HK-2 (cell line): ENCODE results near the gene TTLL5.
A peak's percentile ranks its signal among the peaks of the same experiment; 100 is the strongest.
"Not testable (repeated sequence)": the region's sequence is repeated elsewhere in the genome, so short reads cannot be mapped to it uniquely, and the experiment has no call there.

Source experiments
- DNase-seq: peaks from one replicate; pipeline ENCODE4 v3.0.0-alpha.2; 2018; ENCODE audit not compliant: unreplicated experiment

Gene TTLL5

DNA sequence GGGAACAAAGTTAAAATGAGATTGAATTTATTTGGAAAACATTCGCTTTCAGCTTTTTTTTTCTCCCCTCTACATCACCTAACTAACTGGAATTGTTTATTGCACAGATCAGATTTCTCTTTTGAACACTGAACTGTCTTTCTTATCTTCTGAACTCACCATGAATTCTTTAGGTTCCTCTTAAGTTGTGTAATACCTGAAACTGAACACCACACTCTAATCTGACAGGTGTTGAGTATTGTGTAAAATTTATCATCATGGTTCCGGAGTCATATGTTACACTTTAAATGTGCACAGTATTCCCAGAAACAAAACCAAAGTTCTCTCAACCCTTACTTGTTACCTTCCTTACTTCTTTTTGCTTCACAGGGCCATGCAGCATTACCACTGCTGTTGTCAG lies 254.0 kb downstream of the TTLL5 start:
- no peak for DNase-seq

DNA sequence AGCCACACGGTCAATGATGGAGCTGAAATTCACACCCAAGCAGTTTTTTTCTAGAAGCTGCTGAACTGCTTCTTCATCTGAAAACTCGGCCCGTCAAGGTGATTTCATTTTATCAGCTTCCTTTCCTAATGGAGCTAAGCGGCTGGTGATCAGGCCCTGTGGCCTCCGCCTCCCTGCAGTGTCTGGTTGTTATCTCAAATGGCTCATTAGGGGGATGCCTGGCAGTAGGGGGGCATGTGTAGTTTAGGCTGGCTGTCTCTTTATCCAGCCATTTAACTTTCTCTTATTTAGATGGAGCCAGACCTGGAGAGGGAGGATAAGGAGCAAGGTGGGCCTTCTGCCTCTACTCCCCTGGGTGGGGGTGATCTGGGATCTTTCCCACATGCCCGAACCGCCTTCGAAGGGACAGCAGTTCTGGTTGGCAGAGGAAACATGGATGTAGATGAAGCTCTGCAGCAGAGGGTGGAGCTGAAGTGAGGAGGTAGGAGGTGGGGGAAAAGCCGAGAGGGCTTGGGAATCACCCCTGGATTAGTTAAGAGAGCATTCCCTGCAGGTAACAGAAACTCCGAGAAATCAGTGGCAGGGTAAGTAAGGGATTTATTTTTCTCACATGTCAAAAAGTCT lies 256.4 kb downstream of the TTLL5 start:
- DNase-seq, result no peak

DNA sequence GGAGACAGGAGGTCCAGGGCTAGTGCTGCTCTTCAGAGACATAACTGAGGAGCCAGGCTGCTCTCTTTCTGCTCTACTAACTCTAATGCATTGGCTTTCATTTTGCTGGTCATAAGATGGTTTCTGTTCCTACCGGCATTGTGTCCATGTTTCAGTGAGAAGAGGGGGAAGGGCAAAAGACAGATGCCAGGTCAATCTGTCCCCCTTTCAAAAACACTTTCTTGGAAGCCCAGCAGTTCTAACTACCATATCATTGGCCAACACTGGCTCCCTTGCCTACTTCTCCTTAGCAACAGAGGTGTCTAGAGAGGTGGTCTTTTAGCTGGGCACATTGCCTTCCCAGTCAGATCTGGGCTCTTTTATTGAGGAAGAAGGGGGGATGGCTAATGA lies 256.9 kb downstream of the TTLL5 start:
- DNase-seq, result no peak

DNA sequence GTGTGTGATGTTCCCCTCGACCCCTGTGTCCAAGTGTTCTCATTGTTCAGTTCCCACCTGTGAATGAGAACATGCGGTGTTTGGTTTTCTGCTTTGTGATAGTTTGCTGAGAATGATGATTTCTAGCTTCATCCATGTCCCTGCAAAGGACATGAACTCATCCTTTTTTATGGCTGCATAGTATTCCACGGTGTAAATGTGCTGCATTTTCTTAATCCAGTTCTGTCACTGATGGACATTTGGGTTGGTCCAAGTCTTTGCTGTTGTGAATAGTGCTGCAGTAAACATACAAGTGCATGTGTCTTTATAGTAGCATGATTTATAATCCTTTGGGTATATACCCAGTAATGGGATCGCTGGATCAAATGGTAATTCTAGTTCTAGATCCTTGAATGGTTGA lies 259.4 kb downstream of the TTLL5 start:
- DNase-seq, result not testable (repeated sequence)

DNA sequence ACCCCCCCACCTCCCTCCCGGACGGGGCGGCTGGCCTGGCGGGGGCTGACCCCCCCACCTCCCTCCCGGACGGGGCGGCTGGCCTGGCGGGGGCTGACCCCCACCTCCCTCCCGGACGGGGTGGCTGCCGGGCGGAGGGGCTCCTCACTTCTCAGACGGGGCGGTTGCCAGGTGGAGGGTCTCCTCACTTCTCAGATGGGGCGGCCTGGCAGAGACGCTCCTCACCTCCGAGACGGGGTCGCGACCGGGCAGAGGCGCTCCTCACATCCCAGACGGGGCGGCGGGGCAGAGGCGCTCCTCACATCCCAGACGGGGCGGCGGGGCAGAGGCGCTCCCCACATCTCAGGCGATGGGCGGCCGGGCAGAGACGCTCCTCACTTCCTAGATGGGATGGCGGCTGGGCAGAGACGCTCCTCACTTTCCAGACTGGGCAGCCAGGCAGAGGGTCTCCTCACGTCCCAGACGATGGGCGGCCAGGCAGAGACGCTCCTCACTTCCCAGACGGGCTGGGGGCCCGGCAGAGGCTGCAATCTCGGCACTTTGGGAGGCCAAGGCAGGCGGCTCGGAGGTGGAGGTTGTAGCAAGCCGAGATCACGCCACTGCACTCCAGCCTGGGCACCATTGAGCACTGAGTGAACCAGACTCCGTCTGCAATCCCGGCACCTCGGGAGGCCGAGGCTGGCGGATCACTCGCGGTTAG lies 264.2 kb downstream of the TTLL5 start:
- DNase-seq, result not testable (repeated sequence)

DNA sequence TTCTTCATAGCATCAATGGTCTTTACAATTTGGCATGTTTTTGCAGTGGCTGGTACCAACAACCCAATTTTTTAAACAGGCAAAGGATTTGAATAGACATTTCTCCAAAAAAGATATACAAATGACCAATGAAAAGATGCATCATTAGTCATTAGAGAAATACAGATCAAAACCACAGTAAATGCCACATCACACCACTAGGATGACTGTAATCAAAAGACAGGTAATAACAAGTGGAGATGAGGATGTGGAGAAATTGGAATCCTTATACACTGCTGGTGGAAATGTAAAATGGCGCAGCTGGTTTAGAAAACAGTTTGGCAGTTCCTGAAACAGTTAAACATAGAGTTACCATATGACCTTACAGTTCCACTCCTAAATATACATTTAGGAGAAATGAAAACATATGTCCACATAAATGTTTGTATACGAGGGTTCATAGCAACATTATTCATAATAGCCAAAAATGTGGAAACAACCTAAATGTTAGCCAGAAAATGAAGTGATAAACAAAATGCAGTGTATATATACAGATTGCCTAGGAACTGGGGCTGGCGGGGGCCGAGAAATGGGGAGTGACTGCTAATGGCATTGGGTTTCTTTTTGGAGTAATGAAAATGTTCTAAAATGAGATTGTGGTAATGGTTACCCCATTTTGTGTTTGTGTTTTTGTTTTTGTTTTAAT lies 265.5 kb downstream of the TTLL5 start:
- no peak for DNase-seq

DNA sequence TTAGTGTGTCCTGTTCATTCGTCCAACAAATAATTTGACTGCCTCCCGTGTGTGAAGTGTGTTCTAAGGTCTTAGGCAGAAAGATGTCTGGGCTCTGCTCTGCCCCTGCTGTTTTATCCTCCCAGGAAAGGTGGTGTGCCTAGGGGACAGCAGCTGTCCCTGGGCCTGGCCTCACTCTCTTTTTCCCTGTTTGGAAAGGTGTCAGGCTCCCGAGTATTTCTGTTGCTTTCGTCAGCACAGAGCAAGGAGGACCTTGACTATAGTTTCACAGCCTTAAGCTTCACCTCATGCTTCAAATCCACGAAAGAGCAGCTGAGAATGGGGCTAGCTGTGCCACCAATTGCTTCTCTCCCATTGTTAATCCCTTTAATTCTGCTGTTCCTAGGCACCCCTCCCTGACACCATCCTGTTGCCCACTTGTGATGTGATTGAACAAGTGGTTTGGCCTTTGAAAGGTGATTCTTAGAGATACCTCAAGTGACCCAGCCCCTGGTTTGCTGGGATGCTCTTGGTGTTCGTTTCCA lies 266.6 kb downstream of the TTLL5 start:
- DNase-seq, result no peak

DNA sequence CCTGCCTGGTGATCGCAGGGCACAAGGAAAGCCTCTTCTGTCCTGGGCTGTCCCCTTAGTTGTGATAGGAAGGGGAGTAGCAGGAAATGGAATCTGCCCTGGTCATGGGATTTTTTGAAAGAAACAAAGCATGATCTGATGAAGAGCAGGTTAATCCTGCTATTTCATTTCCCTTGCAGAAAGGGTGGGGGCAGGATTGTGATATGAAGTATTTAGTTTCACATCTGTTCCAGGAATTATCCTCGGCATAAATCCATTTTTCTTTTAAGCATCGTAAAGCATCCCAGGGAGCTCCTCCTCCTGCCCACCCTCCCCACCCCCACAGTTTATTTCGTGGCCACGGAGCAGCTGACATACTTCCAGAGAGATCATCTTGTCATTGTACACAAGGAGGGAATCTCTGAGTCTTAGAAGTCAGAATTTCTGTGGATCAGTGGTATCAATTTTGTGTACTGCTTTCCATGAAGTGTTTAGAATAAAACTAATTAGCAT lies 267.7 kb downstream of the TTLL5 start:
- DNase-seq, result no peak

DNA sequence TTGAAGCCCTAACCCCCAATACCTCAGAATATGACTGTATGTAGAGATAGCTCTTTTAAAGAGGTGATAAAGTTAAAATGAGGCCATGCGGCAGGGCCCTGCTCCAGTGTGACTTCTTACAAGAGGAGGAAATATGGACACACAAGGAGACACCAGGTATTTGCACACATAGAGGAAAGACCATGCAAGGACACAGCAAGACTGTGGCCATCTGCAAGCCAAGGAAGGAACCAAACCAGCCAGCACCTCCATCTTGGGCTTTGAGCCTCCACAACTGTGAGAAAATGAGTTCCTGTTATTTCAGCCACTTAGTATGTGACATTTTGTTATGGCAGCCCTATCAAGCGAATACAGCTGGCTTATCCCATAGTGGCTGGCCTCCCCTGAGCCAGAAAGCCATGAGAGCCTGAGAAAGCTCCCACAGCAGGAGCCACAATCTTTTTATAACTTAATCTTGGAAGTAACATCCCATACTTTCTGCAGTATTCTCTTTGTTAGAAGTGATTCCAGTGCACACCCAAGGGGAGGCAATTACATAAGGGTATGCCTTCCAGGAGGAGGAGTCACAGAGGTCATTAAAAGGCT lies 272.8 kb downstream of the TTLL5 start:
- DNase-seq, result no peak

DNA sequence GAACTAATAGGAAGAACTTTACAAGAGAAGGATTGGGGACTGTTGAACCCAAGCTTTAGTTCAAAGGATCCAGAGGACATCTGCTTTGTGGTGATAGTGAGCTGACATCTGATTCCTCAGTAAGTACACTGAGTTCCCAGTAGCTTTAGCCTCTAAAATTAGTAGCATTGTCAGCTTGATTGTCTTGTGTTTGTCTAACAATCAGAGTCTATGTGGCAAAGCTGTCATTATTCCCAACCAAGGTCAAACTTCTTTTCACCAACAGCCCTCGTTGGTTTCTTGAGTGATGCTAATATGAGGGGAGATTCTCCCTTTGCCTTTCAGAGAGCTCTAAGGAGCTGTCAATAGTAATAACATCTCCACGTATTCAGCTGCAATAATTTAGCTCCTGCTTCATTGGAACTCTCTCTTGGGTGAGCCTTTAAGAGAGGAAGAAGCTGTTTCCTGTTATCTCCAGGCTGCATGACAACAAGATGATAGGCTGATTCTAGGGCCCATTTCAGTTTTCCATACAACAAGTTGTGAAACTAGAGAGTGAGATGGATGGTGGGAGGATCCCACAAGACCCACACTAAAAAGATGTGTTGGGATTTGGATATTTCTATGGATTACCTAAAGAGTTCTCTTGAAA lies 274.1 kb downstream of the TTLL5 start:
- no peak for DNase-seq

DNA sequence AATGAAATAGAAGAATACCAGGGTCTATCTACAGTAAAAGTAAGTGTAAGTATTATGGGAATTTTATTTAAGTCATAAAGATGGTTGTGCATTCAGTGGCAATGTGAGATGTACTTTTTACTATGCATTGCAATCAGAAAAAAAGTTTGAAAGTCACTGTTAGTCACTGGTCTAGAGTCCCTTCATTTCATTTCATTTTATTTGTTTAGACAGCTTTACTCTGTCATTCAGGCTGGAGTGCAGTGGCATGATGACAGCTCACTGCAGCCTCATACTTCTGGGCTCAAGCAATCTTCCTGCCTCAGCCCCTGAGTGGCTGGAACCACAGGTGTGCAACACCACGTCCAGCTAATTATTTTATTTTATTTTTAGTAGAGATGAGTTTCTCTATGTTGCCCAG lies 278.2 kb downstream of the TTLL5 start:
- DNase-seq, result no peak

DNA sequence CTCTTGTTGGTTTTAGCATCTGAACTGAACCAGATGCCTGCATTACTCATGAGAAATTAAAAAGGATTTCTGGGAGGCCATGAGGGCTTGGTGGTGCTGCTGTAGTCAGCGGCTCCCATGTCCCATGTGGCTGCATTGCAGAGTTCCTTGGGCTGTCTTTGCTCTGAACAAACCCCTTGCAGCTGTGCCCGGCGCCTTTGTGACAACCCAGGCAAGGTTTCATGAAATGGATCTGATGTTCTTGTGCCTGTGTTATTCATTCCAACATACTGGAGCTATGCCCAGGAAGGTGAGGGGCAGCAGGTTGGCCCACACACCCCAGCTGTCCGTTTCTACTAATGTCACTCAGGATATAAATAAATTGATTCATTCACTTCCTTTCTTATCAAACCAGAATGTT lies 280.0 kb downstream of the TTLL5 start:
- no peak for DNase-seq

DNA sequence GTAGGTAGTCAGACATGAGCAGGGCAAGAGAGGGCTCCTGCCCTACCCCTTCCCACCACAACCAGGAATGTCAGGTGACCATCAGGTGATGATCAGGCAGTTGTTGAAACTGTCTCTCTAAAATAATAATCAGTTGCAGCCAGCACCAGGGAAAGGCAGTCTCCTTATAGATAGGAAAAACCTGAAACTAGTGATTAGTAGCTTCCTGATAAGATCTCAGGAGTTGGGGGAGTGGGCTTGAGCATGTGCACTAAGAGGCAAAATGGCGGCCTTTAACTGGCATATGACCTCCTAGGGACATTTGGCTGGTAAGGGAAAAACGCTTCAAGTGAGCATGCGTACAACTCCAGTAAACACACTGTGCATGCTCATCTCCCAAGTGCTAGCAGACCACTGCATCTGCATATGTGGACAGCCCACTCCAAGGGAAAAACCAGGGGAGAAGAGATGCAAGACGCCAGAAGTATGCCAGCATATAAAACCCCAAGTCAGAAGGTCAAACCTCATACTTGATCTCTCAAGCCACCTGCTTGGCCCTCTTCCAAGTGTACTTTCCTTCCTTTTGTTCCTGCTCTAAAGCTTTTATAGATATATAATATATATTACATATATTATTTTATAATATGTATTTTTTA lies 283.7 kb downstream of the TTLL5 start:
- no peak for DNase-seq

DNA sequence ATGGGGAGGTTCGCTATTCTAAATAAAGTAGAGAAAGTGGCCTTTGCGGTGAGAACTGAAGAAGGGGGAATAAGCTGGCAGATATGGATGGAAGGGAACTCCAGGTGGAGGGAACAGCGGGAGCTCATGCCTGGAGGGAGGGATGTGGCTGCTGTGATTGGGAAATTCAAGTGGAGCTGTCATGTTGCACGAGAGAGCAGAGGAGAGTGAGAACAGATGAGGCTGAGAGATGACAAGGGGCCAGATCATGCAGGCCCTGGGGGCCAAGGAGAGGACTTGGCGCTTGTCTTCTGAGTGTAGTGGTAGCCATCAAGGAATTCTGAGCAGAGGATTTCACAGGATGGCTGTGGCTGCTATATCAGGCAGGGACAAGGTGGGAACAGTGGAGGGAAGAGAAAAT lies 285.7 kb downstream of the TTLL5 start:
- no peak for DNase-seq

DNA sequence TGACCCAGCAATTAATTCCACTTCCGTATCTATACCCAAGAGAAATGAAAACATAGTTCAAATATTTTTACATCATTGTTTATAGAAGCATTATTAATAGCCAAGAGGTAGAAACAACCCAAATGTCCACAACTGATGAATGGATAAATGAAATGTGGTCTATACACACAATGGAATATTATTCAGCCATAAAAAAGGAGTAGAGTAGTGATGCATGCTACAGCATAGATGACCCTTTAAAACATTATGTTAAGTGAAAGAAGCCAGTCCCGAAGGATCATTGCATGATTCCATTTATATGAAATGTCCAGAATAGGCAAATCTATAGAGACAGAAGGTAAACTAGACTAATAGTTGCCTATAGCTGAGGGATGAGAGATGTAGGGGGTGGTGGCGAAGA lies 291.4 kb downstream of the TTLL5 start:
- DNase-seq, result no peak

DNA sequence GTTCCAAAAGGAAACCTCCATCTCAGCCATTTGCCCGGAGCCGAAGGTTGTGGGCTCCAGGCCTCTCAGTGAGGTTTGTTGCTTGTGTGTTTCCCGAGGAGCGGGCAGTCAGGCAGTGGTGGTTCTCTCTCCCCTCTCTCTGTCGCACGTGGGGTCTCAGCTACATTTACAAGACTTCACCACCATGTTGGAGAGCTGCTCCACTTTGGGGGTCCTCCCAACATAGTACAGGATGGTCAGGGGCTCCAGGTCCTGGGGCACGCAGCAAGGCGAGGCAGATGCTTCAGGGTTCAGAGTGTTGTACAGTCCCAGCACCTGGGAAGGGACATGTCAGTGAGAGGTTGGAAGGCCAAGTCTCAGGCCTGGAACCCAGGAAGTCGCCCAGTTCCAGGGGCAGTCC lies 298.0 kb downstream of the TTLL5 start:
- no peak for DNase-seq

DNA sequence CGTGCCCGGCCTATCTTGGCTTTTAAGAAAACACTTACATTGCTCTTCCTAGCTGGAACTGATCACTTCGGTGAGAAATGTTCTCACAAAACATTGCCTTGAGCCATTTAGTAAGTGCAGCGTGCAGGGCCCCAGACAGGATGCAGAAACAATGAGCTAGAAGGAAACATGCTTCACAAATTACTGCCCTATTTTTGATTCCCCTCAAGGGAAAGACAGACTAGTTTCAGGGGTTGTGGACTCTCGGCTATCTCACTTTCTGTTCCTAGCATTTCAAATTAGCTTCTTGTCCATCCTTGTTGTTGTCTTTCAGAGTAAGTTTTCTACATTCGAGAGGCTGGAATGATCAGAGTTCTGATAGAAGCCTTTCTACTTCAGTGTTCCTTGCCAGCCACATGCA lies 299.2 kb downstream of the TTLL5 start:
- no peak for DNase-seq

DNA sequence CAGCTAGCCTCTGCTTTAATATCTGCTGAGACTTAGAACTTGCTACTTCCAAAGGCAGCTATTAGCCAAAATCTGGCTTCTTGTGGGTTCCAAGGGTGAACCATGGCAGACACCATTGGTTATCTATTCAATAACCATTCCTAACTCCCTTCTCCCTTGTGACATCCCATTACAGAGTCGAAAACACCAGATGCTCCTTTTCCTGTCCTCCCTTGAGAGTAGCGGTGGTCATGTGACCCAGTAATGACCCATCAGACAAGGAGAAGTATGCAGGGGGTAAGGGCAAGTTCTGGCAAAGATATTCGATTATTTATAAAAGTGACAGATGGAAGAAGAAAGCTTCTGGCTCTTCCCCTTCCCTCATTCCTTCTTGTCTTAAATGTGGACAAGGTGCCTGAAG lies 300.6 kb downstream of the TTLL5 start:
- DNase-seq, result no peak

DNA sequence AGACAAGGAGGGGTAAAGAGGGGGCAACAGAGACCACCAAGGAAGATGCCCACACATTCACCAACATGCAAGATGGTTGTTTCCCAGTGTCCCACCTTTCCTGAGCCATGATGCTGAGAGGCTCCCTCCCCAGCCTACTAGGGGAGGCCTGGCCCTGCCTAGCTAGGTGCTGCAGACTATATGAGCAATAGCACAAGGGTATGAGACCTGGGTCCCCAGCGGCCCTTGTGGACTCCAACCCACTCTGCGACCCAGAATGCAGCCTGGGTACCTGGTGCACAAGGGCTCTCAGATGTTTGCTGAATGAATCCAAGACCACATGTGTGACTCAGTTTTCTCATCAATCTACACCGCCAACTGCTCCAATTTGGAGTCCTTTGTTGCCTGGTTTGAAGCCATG lies 306.8 kb downstream of the TTLL5 start:
- no peak for DNase-seq

DNA sequence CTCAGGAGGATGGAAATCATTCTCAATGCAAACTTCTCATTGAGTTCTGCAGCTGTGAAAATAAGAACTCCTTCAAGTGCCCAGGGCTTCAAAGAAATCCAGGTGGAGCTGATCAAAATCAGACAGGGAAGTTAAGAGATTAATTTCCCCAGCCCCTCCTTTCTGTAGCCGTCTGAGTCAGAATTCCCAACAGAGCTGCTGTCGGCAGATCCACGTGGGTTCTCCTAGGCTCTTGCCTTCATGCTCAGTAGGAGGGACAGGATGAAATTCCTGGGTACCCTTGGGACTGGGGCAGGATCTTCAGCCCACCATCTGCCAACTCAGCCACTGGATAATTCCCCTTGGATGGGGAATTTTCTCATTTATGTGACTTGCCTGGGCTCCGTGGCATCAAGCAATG lies 307.4 kb downstream of the TTLL5 start:
- no peak for DNase-seq

DNA sequence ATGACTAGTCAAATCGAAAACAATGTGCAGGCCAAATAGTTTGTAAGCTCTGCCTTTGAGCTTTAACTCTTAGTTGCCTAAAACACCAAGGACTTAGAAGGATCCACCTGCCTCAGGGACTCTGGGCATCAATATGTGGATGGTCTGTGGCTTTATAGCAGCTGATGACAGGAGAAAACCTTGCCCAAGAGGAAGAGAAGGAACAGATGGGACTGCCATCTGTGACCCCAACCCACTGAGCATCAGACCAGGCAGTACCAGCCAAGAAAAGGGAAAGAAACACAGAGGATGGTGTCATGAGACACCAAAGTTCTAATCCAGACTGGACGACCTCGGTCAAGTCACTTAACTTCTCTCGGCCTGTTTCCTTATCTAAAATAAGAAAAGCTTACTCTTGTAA lies 308.1 kb downstream of the TTLL5 start:
- DNase-seq, result no peak

DNA sequence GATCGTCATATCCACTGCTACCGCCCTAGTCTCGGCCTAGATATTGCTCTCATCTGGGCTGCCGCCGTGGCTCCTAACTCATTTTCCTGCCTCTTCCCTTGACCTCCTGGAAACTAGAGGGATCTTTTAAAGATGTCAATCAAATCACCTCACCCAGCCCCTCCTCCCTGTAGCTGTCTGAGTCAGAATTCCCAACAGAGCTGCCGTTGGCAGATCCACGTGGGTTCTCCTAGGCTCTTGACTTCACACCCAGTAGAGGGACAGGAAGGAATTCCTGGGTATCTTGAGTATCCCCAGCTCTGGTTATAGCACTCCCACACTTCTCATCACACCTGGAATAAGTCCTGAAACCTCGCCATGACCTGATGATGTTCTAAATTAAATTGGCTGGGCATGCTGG lies 308.8 kb downstream of the TTLL5 start:
- DNase-seq, result peak; percentile 23
